ENCODE data around the gene GRIK1.

Gene GRIK1

GRCh38 chr21:29870814-29871213, 69.0 kb downstream of the GRIK1 start:
- no peaks in the 10 kb centered on the region for H3K36me3 ChIP-seq (ENCODE audit: low read depth)

DNA sequence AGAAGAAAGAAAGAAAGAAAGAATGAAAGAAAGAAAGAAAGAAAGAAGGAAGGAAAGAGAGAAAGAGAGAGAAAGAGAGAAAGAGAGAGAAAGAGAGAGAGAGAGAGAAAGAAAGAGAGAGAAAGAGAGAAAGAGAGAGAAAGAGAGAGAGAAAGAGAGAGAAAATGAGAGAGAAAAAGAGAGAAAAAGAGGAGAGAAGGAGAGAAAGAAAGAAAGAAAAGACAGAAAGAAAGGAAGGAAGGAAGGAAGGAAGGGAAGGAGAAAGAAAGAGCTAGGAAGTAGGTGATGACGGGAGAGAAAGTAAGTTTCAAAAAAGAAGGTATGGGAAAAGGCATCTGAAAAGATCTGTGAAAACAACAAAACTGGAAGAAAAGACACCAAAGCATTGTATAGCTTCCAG, 72.0 kb downstream of the GRIK1 start:
- H3K4me3 ChIP-seq (ENCODE audit: severe bottlenecking), result no peak overlapping the region
- no peaks in the 10 kb centered on the region for H3K4me1 ChIP-seq (ENCODE audit: insufficient read depth, poor library complexity, severe bottlenecking)
- H3K36me3 ChIP-seq (ENCODE audit: low read depth), result no peaks in the 10 kb centered on the region
- no peaks in the 10 kb centered on the region for H3K9me3 ChIP-seq (ENCODE audit: severe bottlenecking)
- ATAC-seq (ENCODE audit: low read depth) (no peak), DNase-seq (ENCODE audit: low spot score) (no peak)
- H3K27me3 ChIP-seq (ENCODE audit: insufficient read depth, poor library complexity, severe bottlenecking), result peaks cover 14% of the 10 kb centered on the region
- H3K27ac ChIP-seq (ENCODE audit: poor library complexity, severe bottlenecking), result no peak overlapping the region
- no peak for TF ChIP-seq CTCF (IDR thresholded peaks at IDR 0.05; ENCODE audit: poor library complexity, severe bottlenecking)

More at GRCh38 chr21:29870814-29871213, 69.0 kb downstream of the GRIK1 start:
- no peak for TF ChIP-seq CTCF (IDR thresholded peaks at IDR 0.05; ENCODE audit: poor library complexity, severe bottlenecking)
- no peaks in the 10 kb centered on the region for H3K4me1 ChIP-seq (ENCODE audit: insufficient read depth, poor library complexity, severe bottlenecking)
- ATAC-seq (ENCODE audit: low read depth) (no peak), DNase-seq (ENCODE audit: low spot score) (no peak)
- H3K27ac ChIP-seq (ENCODE audit: poor library complexity, severe bottlenecking), result no peak overlapping the region
- H3K4me3 ChIP-seq (ENCODE audit: severe bottlenecking), result no peak overlapping the region
- no peaks in the 10 kb centered on the region for H3K9me3 ChIP-seq (ENCODE audit: severe bottlenecking)
- peaks cover 8% of the 10 kb centered on the region for H3K27me3 ChIP-seq (ENCODE audit: insufficient read depth, poor library complexity, severe bottlenecking)

DNA sequence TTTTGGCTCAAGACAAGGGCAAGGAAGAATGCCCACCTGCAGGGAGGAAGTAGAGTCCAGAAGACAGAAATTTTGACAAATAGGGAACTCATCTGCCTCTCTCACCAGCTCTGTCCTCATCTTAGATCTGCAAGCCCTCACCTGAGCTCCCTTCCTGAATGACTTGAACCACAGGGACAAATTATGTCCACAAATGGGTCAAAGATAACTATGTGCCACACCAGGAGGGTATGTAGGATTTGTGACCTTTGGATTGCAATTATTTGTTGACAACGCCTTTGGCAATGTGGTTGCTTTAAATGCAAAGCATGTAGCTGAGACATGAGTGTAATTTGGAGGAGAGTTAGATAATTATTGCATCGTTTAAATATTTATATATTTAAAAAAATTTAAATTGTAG, 79.5 kb downstream of the GRIK1 start:
- DNase-seq (ENCODE audit: low spot score), result no peak
- H3K4me1 ChIP-seq (ENCODE audit: insufficient read depth, poor library complexity, severe bottlenecking), result no peaks in the 10 kb centered on the region
- H3K27me3 ChIP-seq (ENCODE audit: insufficient read depth, poor library complexity, severe bottlenecking), result peaks cover 6% of the 10 kb centered on the region
- TF ChIP-seq CTCF (IDR thresholded peaks at IDR 0.05; ENCODE audit: poor library complexity, severe bottlenecking), result no peak
- H3K27ac ChIP-seq (ENCODE audit: poor library complexity, severe bottlenecking), result no peak overlapping the region
- no peaks in the 10 kb centered on the region for H3K36me3 ChIP-seq (ENCODE audit: low read depth)
- ATAC-seq (ENCODE audit: low read depth), result no peak
- no peaks in the 10 kb centered on the region for H3K9me3 ChIP-seq (ENCODE audit: severe bottlenecking)
- H3K4me3 ChIP-seq (ENCODE audit: severe bottlenecking), result no peak overlapping the region

GRCh38 chr21:29857150-29857549, 82.6 kb downstream of the GRIK1 start:
- ATAC-seq (ENCODE audit: low read depth), result no peak
- no peaks in the 10 kb centered on the region for H3K27me3 ChIP-seq (ENCODE audit: insufficient read depth, poor library complexity, severe bottlenecking)

More at GRCh38 chr21:29857150-29857549, 82.6 kb downstream of the GRIK1 start:
- Histone ChIP-seq H3K9me3 (ENCODE audit: severe bottlenecking) (no peaks in the 10 kb centered on the region), H3K36me3 (ENCODE audit: low read depth) (no peaks in the 10 kb centered on the region), H3K4me3 (ENCODE audit: severe bottlenecking) (no peak overlapping the region), H3K27ac (ENCODE audit: poor library complexity, severe bottlenecking) (no peak overlapping the region), H3K4me1 (ENCODE audit: insufficient read depth, poor library complexity, severe bottlenecking) (no peaks in the 10 kb centered on the region)
- TF ChIP-seq CTCF (IDR thresholded peaks at IDR 0.05; ENCODE audit: poor library complexity, severe bottlenecking), result no peak
- DNase-seq (ENCODE audit: low spot score), result no peak
